ENCODE data around the gene STPG2. TPM values are rescaled to one million over a fixed set of nuclear protein-coding genes. Genes with fewer than 3 reads are reported as not detected.

The STPG2 gene
- total RNA-seq, 1 experiment from 2014 or later, result 0.20 TPM

DNA sequence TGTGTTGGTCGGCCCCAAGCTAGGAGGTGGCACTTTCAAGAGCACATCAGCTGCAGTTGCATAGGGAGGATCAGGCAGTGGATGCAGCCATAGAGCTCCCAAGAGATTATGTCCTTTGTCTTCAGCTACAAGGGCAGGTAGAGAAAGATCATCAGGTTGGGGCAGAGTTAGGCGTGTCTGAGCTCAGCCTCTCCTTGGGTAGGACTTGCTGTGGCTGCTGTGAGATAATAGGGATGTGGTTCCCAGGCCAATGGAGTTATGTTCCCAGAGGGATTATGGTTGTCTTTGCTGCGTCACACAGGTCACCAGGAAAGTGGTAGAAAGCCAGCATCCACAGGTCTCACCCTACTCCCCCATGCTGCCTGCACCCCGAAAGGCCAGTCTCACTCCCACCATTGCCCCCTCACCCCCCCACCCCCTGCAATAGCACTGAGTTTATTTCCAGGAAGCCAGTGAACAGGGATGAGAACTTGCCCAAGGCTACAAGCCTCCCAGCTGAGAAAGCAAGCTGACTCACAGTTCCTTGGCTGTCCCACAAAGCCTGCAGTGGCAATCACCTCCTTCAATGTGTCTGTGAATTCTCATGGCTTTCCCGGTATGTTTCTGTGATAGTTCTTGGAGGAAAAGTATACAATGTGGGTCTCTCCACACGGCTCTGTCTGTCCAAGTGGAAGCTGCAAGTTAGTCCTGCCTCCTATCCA lies 148.4 kb downstream of the STPG2 start:
- Histone ChIP-seq H3K18ac (ENCODE audit: insufficient read length, low read depth, low read length) (no peak overlapping the region), H3K79me1 (ENCODE audit: insufficient read depth, low read depth, low read length, poor library complexity, severe bottlenecking) (no peaks in the 10 kb centered on the region), H4K91ac (ENCODE audit: insufficient read length, low read depth, low read length) (no peak overlapping the region), H3K23ac (ENCODE audit: insufficient read length, low read depth, low read length) (no peak overlapping the region), H4K8ac (replicated peaks; ENCODE audit: insufficient read length, low read depth, low read length) (no peak overlapping the region), H3K27me3 (ENCODE audit: insufficient read depth, low read length) (no peaks in the 10 kb centered on the region), H3K4me2 (ENCODE audit: insufficient read depth, insufficient read length, low read length) (no peak overlapping the region), H2AFZ (ENCODE audit: low read length) (no peak overlapping the region), H3K56ac (ENCODE audit: insufficient read length, low read depth, low read length) (no peak overlapping the region), H2BK120ac (ENCODE audit: low read depth, low read length, poor library complexity, severe bottlenecking) (no peak overlapping the region), H4K5ac (ENCODE audit: insufficient read length, low read depth, low read length) (no peak overlapping the region), H2BK20ac (ENCODE audit: low read depth, low read length, poor library complexity, severe bottlenecking) (no peak overlapping the region), H3K27ac (ENCODE audit: insufficient read length, low read depth, low read length) (no peak overlapping the region), H3K9me3 (ENCODE audit: control insufficient read depth, low read depth, low read length) (no peaks in the 10 kb centered on the region), H3T11ph (ENCODE audit: low read length) (no peak overlapping the region), H2AK5ac (ENCODE audit: insufficient read length, low read length) (no peak overlapping the region), H3K4me1 (ENCODE audit: insufficient read depth, low read length) (no peaks in the 10 kb centered on the region), H2BK15ac (ENCODE audit: low read depth, low read length) (no peak overlapping the region), H4K20me1 (ENCODE audit: control insufficient read depth, insufficient read depth, insufficient read length) (no peaks in the 10 kb centered on the region), H2BK12ac (ENCODE audit: insufficient read length, low read depth, low read length) (no peak overlapping the region), H3K4ac (ENCODE audit: low read depth, low read length) (no peak overlapping the region), H3K23me2 (ENCODE audit: insufficient read length, low read depth, low read length, poor library complexity, severe bottlenecking) (no peaks in the 10 kb centered on the region), H2BK5ac (ENCODE audit: insufficient read length, low read length) (no peak overlapping the region), H3K14ac (ENCODE audit: insufficient read depth, low read length) (no peak overlapping the region), H3K9ac (ENCODE audit: extremely low read depth, insufficient read length, low read length) (no peak overlapping the region), H3K79me2 (ENCODE audit: insufficient read depth, low read length) (no peaks in the 10 kb centered on the region)
- Mint-ChIP-seq H3K27ac (no peak overlapping the region), H3K36me3 (ENCODE audit: insufficient read depth in 1 of 3, low read depth in 3 of 3) (peaks cover 3 to 16% (median 6%) of the 10 kb centered on the region in 3 experiments; a peak in 4 of 7 replicates), H3K4me1 (no peaks in the 10 kb centered on the region), H3K27me3 (ENCODE audit: low read depth) (no peaks in the 10 kb centered on the region), H3K9me3 (peaks cover 21 to 22% of the 10 kb centered on the region in 2 experiments; a peak in 4 of 5 replicates), H3K4me3 (no peak overlapping the region)
- WGBS (ENCODE audit: extremely low coverage, insufficient read length, low lambda C conversion rate), result no CpG with 5 or more reads among the region's 6 CpGs
- DNase-seq, result no peak
- TF ChIP-seq, protein P1, sequence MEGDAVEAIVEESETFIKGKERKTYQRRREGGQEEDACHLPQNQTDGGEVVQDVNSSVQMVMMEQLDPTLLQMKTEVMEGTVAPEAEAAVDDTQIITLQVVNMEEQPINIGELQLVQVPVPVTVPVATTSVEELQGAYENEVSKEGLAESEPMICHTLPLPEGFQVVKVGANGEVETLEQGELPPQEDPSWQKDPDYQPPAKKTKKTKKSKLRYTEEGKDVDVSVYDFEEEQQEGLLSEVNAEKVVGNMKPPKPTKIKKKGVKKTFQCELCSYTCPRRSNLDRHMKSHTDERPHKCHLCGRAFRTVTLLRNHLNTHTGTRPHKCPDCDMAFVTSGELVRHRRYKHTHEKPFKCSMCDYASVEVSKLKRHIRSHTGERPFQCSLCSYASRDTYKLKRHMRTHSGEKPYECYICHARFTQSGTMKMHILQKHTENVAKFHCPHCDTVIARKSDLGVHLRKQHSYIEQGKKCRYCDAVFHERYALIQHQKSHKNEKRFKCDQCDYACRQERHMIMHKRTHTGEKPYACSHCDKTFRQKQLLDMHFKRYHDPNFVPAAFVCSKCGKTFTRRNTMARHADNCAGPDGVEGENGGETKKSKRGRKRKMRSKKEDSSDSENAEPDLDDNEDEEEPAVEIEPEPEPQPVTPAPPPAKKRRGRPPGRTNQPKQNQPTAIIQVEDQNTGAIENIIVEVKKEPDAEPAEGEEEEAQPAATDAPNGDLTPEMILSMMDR (conservative IDR thresholded peaks at IDR 0.05), result no peak

Measured in H9 (cell line).